GM23338 (cell line): ENCODE results near the gene POU3F1. TPM values are rescaled to one million over a fixed set of nuclear protein-coding genes. Genes with fewer than 3 reads are reported as not detected.

ENCODE experiments used
- ATAC-seq: fragments of 200-7000 bp; cut with Tn5 transposase; 3 replicates; pipeline ENCODE4 v1.9.1; 2020
- DNase-seq: peaks from one replicate; pipeline ENCODE4 v3.0.0-alpha.2; 2015; ENCODE audit warnings: low spot score
- H2AFZ ChIP-seq: fragments of 200-600 bp; sonication (generic); 2 replicates; pipeline ENCODE4 v1.8.0; 2016; ENCODE audit warnings: antibody characterized with exemption, mild to moderate bottlenecking, moderate library complexity
- H3F3A ChIP-seq: fragments of 200-600 bp; sonication (generic); replicated peaks from 2 replicates; pipeline ENCODE4 v1.8.0; 2017; ENCODE audit warnings: antibody characterized with exemption, mixed run types, low read depth
- H3K27ac ChIP-seq: fragments of 200-600 bp; sonication (generic); 2 replicates; pipeline ENCODE4 v1.6.1; 2016; ENCODE audit warnings: low read depth
- H3K27me3 ChIP-seq: fragments of 200-600 bp; sonication (generic); 2 replicates; pipeline ENCODE4 v1.8.0; 2016; ENCODE audit warnings: mild to moderate bottlenecking, mixed run types, moderate library complexity; ENCODE audit not compliant: insufficient read depth
- H3K36me3 ChIP-seq: fragments of 200-600 bp; sonication (generic); 2 replicates; pipeline ENCODE4 v1.8.0; 2016; ENCODE audit warnings: mild to moderate bottlenecking; ENCODE audit not compliant: insufficient read depth
- H3K4me1 ChIP-seq: fragments of 200-600 bp; sonication (generic); 2 replicates; pipeline ENCODE4 v1.8.0; 2016; ENCODE audit warnings: mild to moderate bottlenecking, moderate library complexity; ENCODE audit not compliant: insufficient read depth
- H3K4me2 ChIP-seq: fragments of 200-600 bp; sonication (generic); 2 replicates; pipeline ENCODE4 v1.7.1; 2017; ENCODE audit warnings: mixed run types
- H3K4me3 ChIP-seq: fragments of 200-600 bp; sonication (generic); 2 replicates; pipeline ENCODE4 v1.6.1; 2016; ENCODE audit warnings: mixed run types
- H3K79me2 ChIP-seq: fragments of 200-600 bp; sonication (generic); replicated peaks from 2 replicates; pipeline ENCODE4 v1.8.0; 2017; ENCODE audit warnings: mild to moderate bottlenecking; ENCODE audit not compliant: insufficient read depth
- H3K9me2 ChIP-seq: fragments of 200-600 bp; sonication (generic); 2 replicates; pipeline ENCODE4 v1.8.0; 2017; ENCODE audit not compliant: insufficient read depth
- H4K20me1 ChIP-seq: fragments of 200-600 bp; sonication (generic); replicated peaks from 2 replicates; pipeline ENCODE4 v1.8.0; 2017; ENCODE audit warnings: mild to moderate bottlenecking; ENCODE audit not compliant: insufficient read depth
- H3K27ac Mint-ChIP-seq: 2 replicates; pipeline ENCODE4 v1.8.0; 2020; ENCODE audit warnings: inconsistent platforms, mild to moderate bottlenecking, moderate library complexity, mixed read lengths
- H3K27me3 Mint-ChIP-seq: 3 replicates; pipeline ENCODE4 v1.8.0; 2022; ENCODE audit warnings: low read depth, mild to moderate bottlenecking, moderate library complexity, mixed read lengths, inconsistent platforms; ENCODE audit not compliant: insufficient read depth, poor library complexity
- H3K36me3 Mint-ChIP-seq: 3 replicates; pipeline ENCODE4 v1.8.0; 2021; ENCODE audit warnings: low read depth, mild to moderate bottlenecking, inconsistent platforms, moderate library complexity, mixed read lengths
- H3K4me1 Mint-ChIP-seq: 3 replicates; pipeline ENCODE4 v1.8.0; 2020; ENCODE audit warnings: mild to moderate bottlenecking, inconsistent platforms, mixed read lengths
- H3K4me3 Mint-ChIP-seq: 3 replicates; pipeline ENCODE4 v1.8.0; 2021; ENCODE audit warnings: moderate library complexity, mild to moderate bottlenecking, inconsistent platforms, mixed read lengths
- H3K9me3 Mint-ChIP-seq: 3 replicates; pipeline ENCODE4 v1.8.0; 2020; ENCODE audit warnings: moderate library complexity, mild to moderate bottlenecking, inconsistent platforms, mixed read lengths
- CREB1 ChIP-seq: fragments of 250-450 bp; sonication (Bioruptor Pico); IDR thresholded peaks from 2 replicates; pipeline ENCODE4 v1.5.0; 2020; ENCODE audit warnings: low read depth, mild to moderate bottlenecking, moderate library complexity
- CTCF ChIP-seq, 2 experiments: fragments of 200-600 bp in 1 of 2; sonication (generic) in 1 of 2; conservative IDR thresholded peaks; 2 replicates each; pipeline versions ENCODE4 v1.5.1 to v1.6.1; 2016 to 2017; ENCODE audit warnings: antibody characterized with exemption in 2 of 2, low read depth in 2 of 2, mild to moderate bottlenecking in 2 of 2, moderate library complexity in 1 of 2
- ETS1 ChIP-seq: IDR thresholded peaks from 2 replicates; pipeline ENCODE4 v1.6.1; 2016; ENCODE audit warnings: antibody characterized with exemption
- EZH2 ChIP-seq: fragments of 200-600 bp; sonication (generic); IDR thresholded peaks from one replicate; pipeline ENCODE4 v1.8.0; 2017; ENCODE audit warnings: antibody characterized with exemption, mild to moderate bottlenecking, low read depth; ENCODE audit not compliant: unreplicated experiment
- EZH2phosphoT487 ChIP-seq: fragments of 200-600 bp; sonication (generic); IDR thresholded peaks from one replicate; pipeline ENCODE4 v1.8.1; 2018; ENCODE audit warnings: antibody characterized with exemption; ENCODE audit not compliant: unreplicated experiment
- JUNB ChIP-seq: IDR thresholded peaks from one replicate; pipeline ENCODE4 v1.6.1; 2016; ENCODE audit warnings: antibody characterized with exemption; ENCODE audit not compliant: unreplicated experiment
- NANOG ChIP-seq: IDR thresholded peaks from 2 replicates; pipeline ENCODE4 v1.6.1; 2016; ENCODE audit warnings: antibody characterized with exemption, borderline replicate concordance
- POLR2AphosphoS5 ChIP-seq: IDR thresholded peaks from 2 replicates; pipeline ENCODE4 v1.6.1; 2016; ENCODE audit warnings: antibody characterized with exemption, low read depth
- REST ChIP-seq: IDR thresholded peaks from one replicate; pipeline ENCODE4 v1.6.1; 2018; ENCODE audit warnings: antibody characterized with exemption; ENCODE audit not compliant: unreplicated experiment
- STAT1 ChIP-seq: IDR thresholded peaks from one replicate; pipeline ENCODE4 v1.6.1; 2016; ENCODE audit warnings: antibody characterized with exemption; ENCODE audit not compliant: unreplicated experiment
- ZNF114 ChIP-seq: fragments of 250-450 bp; sonication (Bioruptor Pico); IDR thresholded peaks from 2 replicates; pipeline ENCODE4 v1.5.0; 2020; ENCODE audit warnings: mild to moderate bottlenecking, moderate library complexity
- ZNF331 ChIP-seq: fragments of 250-450 bp; sonication (Bioruptor Pico); IDR thresholded peaks from 2 replicates; pipeline ENCODE4 v1.5.0; 2020; ENCODE audit warnings: low read depth, mild to moderate bottlenecking, moderate library complexity
- ZNF462 ChIP-seq: fragments of 250-450 bp; sonication (Bioruptor Pico); IDR thresholded peaks from 2 replicates; pipeline ENCODE4 v1.5.0; 2020; ENCODE audit warnings: mild to moderate bottlenecking, moderate library complexity
- polyA plus RNA-seq: library from polyadenylated mRNA; unstranded; fragments of >200 nt; fragmentation: Nextera tagmentation; extraction: Ambion mirVana; gene quantifications from 2 replicates; pipeline ENCODE4 v1.2.1, GENCODE V29; 2016
- total RNA-seq: library from RNA; depleted of rRNA; stranded (reverse); fragments of >200 nt; shearing (Covaris generic); gene quantifications from 2 replicates; pipeline ENCODE4 v1.2.3, GENCODE V29; 2014

POU3F1 gene
- total and polyA plus RNA-seq, 2 experiments from 2014 or later = 3.6 to 11.5 TPM

GRCh38 chr1:38076038-38076437 is 29.4 kb upstream of the POU3F1 start:
- no peaks in the 10 kb centered on the region for H3K9me2 ChIP-seq
- no peak overlapping the region for H3K27ac ChIP-seq
- Mint-ChIP-seq H3K27me3 (peaks cover 3% of the 10 kb centered on the region), H3K36me3 (peaks cover 3% of the 10 kb centered on the region; the same call in 1 of the 3 replicates), H3K9me3 (no peaks in the 10 kb centered on the region), H3K4me1 (peaks cover 42% of the 10 kb centered on the region), H3K4me3 (no peak overlapping the region; the same call in 2 of the 3 replicates), H3K27ac (no peak overlapping the region)
- peak; percentile 88 for DNase-seq
- peak; percentile 91 for ATAC-seq
- H3K4me3 ChIP-seq = no peak overlapping the region
- H3F3A ChIP-seq = 0 out of 2 replicates have a peak, but pooled peaks cover 8% of the 10 kb centered on the region
- no peaks in the 10 kb centered on the region for H3K36me3 ChIP-seq
- H2AFZ ChIP-seq = no peak overlapping the region
- peaks cover 27% of the 10 kb centered on the region for H3K4me1 ChIP-seq
- no peaks in the 10 kb centered on the region for H3K27me3 ChIP-seq
- no peak for TF ChIP-seq ETS1
- TF ChIP-seq EZH2 = no peak
- TF ChIP-seq POLR2AphosphoS5 = no peak
- TF ChIP-seq CREB1 (CRISPR knock-in tag) = 0 out of 2 replicates have a peak, but pooled peaks have one; percentile 32
- peak; percentile 96 for TF ChIP-seq REST
- peak; percentile 70; the same call in 1 of the 2 replicates for TF ChIP-seq ZNF462 (CRISPR knock-in tag)
- no peak for TF ChIP-seq ZNF331 (CRISPR knock-in tag)
- TF ChIP-seq CTCF (conservative IDR thresholded peaks at IDR 0.05; ENCODE audit: low read depth in 2 of 2) = no peak
- TF ChIP-seq NANOG = no peak
- TF ChIP-seq JUNB = no peak
- TF ChIP-seq STAT1 = no peak
- no peak for TF ChIP-seq ZNF114 (CRISPR knock-in tag)
- no peak for TF ChIP-seq EZH2phosphoT487
- no peaks in the 10 kb centered on the region; the same call in 1 of the 2 replicates for H4K20me1 ChIP-seq
- H3K79me2 ChIP-seq = no peaks in the 10 kb centered on the region
- peak overlapping the region; percentile 68 for H3K4me2 ChIP-seq
